Measurements from ENCODE around the gene RPLP2. TPM values are rescaled to one million over a fixed set of nuclear protein-coding genes. Genes with fewer than 3 reads are reported as not detected.

The RPLP2 gene
- total and polyA plus RNA-seq, 2 experiments from 2014 or later: 496 to 523 TPM

- Histone ChIP-seq H3K27ac (peak overlapping the region; percentile 95), H3K27me3 (no peaks in the 10 kb centered on the region), H3K36me3 (peaks cover 7% of the 10 kb centered on the region), H3K4me3 (peak overlapping the region; percentile 94), H3K9me3 (ENCODE audit: low read depth) (no peaks in the 10 kb centered on the region), H3K4me1 (ENCODE audit: low read depth) (no peaks in the 10 kb centered on the region)
- DNase-seq (ENCODE audit: low read depth in 1 of 2, low spot score in 1 of 2): peak in 1 of 2 donors; percentile 60
- TF ChIP-seq CTCF (IDR thresholded peaks at IDR 0.05; ENCODE audit: low read depth, low read length): no peak
These were observed 11.1 kb downstream of the RPLP2 start for GRCh38 chr11:820655-821511.

- no peak for DNase-seq (ENCODE audit: low read depth in 1 of 2, low spot score in 1 of 2)
- H3K4me1 ChIP-seq (ENCODE audit: low read depth): peaks cover 4% of the 10 kb centered on the region
- no peaks in the 10 kb centered on the region for H3K27me3 ChIP-seq
- no peak overlapping the region for H3K4me3 ChIP-seq
- TF ChIP-seq CTCF (IDR thresholded peaks at IDR 0.05; ENCODE audit: low read depth, low read length): no peak
- H3K36me3 ChIP-seq: peaks cover 7% of the 10 kb centered on the region
- no peak overlapping the region for H3K27ac ChIP-seq
- no peaks in the 10 kb centered on the region for H3K9me3 ChIP-seq (ENCODE audit: low read depth)
These were observed 12.0 kb downstream of the RPLP2 start for GRCh38 chr11:821512-822371.

GRCh38 chr11:823441-824291 lies 13.9 kb downstream of the RPLP2 start:
- no peak overlapping the region for H3K4me3 ChIP-seq
- no peak for TF ChIP-seq CTCF (IDR thresholded peaks at IDR 0.05; ENCODE audit: low read depth, low read length)
- H3K36me3 ChIP-seq: peaks cover 7% of the 10 kb centered on the region
- DNase-seq (ENCODE audit: low read depth in 1 of 2, low spot score in 1 of 2): no peak
- peaks cover 16% of the 10 kb centered on the region for H3K4me1 ChIP-seq (ENCODE audit: low read depth)
- H3K9me3 ChIP-seq (ENCODE audit: low read depth): no peaks in the 10 kb centered on the region
- H3K27me3 ChIP-seq: peaks cover under 1% of the 10 kb centered on the region
- no peak overlapping the region for H3K27ac ChIP-seq

GRCh38 chr11:824292-824880 lies 14.6 kb downstream of the RPLP2 start:
- TF ChIP-seq CTCF (IDR thresholded peaks at IDR 0.05; ENCODE audit: low read depth, low read length): no peak
- Histone ChIP-seq H3K27ac (no peak overlapping the region), H3K4me1 (ENCODE audit: low read depth) (peaks cover 20% of the 10 kb centered on the region), H3K27me3 (peaks cover 8% of the 10 kb centered on the region), H3K4me3 (no peak overlapping the region), H3K36me3 (peaks cover 7% of the 10 kb centered on the region), H3K9me3 (ENCODE audit: low read depth) (no peaks in the 10 kb centered on the region)
- no peak for DNase-seq (ENCODE audit: low read depth in 1 of 2, low spot score in 1 of 2)

GRCh38 chr11:824942-825341 lies 15.2 kb downstream of the RPLP2 start:
- peaks cover 20% of the 10 kb centered on the region for H3K4me1 ChIP-seq (ENCODE audit: low read depth)

More at GRCh38 chr11:824942-825341, 15.2 kb downstream of the RPLP2 start:
- DNase-seq (ENCODE audit: low read depth in 1 of 2, low spot score in 1 of 2): no peak
- no peak for TF ChIP-seq CTCF (IDR thresholded peaks at IDR 0.05; ENCODE audit: low read depth, low read length)
- peaks cover 13% of the 10 kb centered on the region for H3K27me3 ChIP-seq
- peaks cover 7% of the 10 kb centered on the region for H3K36me3 ChIP-seq
- H3K27ac ChIP-seq: no peak overlapping the region
- H3K4me3 ChIP-seq: no peak overlapping the region
- no peaks in the 10 kb centered on the region for H3K9me3 ChIP-seq (ENCODE audit: low read depth)
